Activated naive CD8-positive, alpha-beta T cell treated with anti-CD3 and anti-CD28 coated beads, Interleukin-2, amount 10 ng/mL, durations not matched to agents 7 days and 5 days (primary cell): ENCODE results near the gene MCRIP1. TPM values are rescaled to one million over a fixed set of nuclear protein-coding genes. Genes with fewer than 3 reads are reported as not detected.

Source experiments
- ATAC-seq: fragments of 150-1000 bp; cut with Tn5 transposase; one replicate; pipeline ENCODE4 v1.10.0; 2021; ENCODE audit warnings: low read depth, moderate library complexity
- POLR2A ChIA-PET: fragments of 350-600 bp; sonication (Branson Sonifier 250); formaldehyde crosslinking; loops from one replicate; lab custom pipeline; 2021; ENCODE audit warnings: antibody characterized with exemption; lab: Charles Lee
- DNase-seq: peaks from one replicate; pipeline ENCODE4 v3.0.0; 2021
- H3K27ac Mint-ChIP-seq: one replicate; pipeline ENCODE4 v1.8.0; 2022; ENCODE audit warnings: mild to moderate bottlenecking, mixed read lengths
- H3K27me3 Mint-ChIP-seq: one replicate; pipeline ENCODE4 v1.8.0; 2022; ENCODE audit warnings: mild to moderate bottlenecking, moderate library complexity, mixed read lengths
- H3K36me3 Mint-ChIP-seq: one replicate; pipeline ENCODE4 v1.8.0; 2021; ENCODE audit warnings: mild to moderate bottlenecking, mixed read lengths
- H3K4me1 Mint-ChIP-seq: one replicate; pipeline ENCODE4 v1.8.0; 2021; ENCODE audit warnings: mixed read lengths
- H3K4me3 Mint-ChIP-seq: one replicate; pipeline ENCODE4 v1.8.0; 2022; ENCODE audit warnings: mild to moderate bottlenecking, moderate library complexity, mixed read lengths
- H3K9me3 Mint-ChIP-seq: one replicate; pipeline ENCODE4 v1.8.0; 2021; ENCODE audit warnings: mixed read lengths
- total RNA-seq, 2 experiments: library from RNA; stranded (reverse); gene quantifications; one replicate each; pipeline ENCODE4 v1.2.3, GENCODE V29; 2021

Gene MCRIP1
- total RNA-seq, 2 experiments from 2014 or later, result 56.5 to 58.3 TPM

- Mint-ChIP-seq H3K9me3 (no peaks in the 10 kb centered on the region), H3K27me3 (peaks cover 24% of the 10 kb centered on the region), H3K4me3 (no peak overlapping the region), H3K4me1 (no peaks in the 10 kb centered on the region), H3K36me3 (no peaks in the 10 kb centered on the region), H3K27ac (no peak overlapping the region)
- ATAC-seq, result no peak
- POLR2A ChIA-PET, result interaction anchor here (0.6 to 0.8 kb wide), 2 partner anchors 15 to 119 kb away, joined by 3 read pairs; partner anchors contain the start of gene MAFG
- no peak for DNase-seq
These were observed 25.3 kb downstream of the MCRIP1 start for GRCh38 chr17:81807839-81808238.

- H3K27ac Mint-ChIP-seq, result no peak overlapping the region
- H3K27me3 Mint-ChIP-seq, result peaks cover 30% of the 10 kb centered on the region
- ATAC-seq, result no peak
- H3K36me3 Mint-ChIP-seq, result no peaks in the 10 kb centered on the region
- H3K4me3 Mint-ChIP-seq, result no peak overlapping the region
- no peaks in the 10 kb centered on the region for H3K4me1 Mint-ChIP-seq
- POLR2A ChIA-PET, result interaction anchor here (0.6 to 0.8 kb wide), 2 partner anchors 15 to 48 kb away, joined by 3 read pairs; no protein-coding TSS in a partner anchor
- DNase-seq, result no peak
- H3K9me3 Mint-ChIP-seq, result no peaks in the 10 kb centered on the region
These were observed 25.8 kb downstream of the MCRIP1 start for GRCh38 chr17:81807210-81807719.

GRCh38 chr17:81806461-81807209 lies 26.5 kb downstream of the MCRIP1 start:
- Mint-ChIP-seq H3K9me3 (no peaks in the 10 kb centered on the region), H3K4me3 (no peak overlapping the region), H3K27ac (no peak overlapping the region), H3K36me3 (no peaks in the 10 kb centered on the region), H3K27me3 (peaks cover 35% of the 10 kb centered on the region), H3K4me1 (no peaks in the 10 kb centered on the region)
- DNase-seq, result no peak
- ATAC-seq, result no peak
- POLR2A ChIA-PET, result interaction anchor here (0.6 kb wide), 1 partner anchor 48 kb away, joined by 3 read pairs; no protein-coding TSS in a partner anchor

- H3K36me3 Mint-ChIP-seq, result no peaks in the 10 kb centered on the region
- no peak overlapping the region for H3K4me3 Mint-ChIP-seq
- no peak overlapping the region for H3K27ac Mint-ChIP-seq
- ATAC-seq, result no peak
- no peak for DNase-seq
- POLR2A ChIA-PET, result no interaction called here
- peaks cover 35% of the 10 kb centered on the region for H3K27me3 Mint-ChIP-seq
- H3K9me3 Mint-ChIP-seq, result no peaks in the 10 kb centered on the region
- no peaks in the 10 kb centered on the region for H3K4me1 Mint-ChIP-seq
These were observed 27.2 kb downstream of the MCRIP1 start for GRCh38 chr17:81805707-81806460.

- H3K36me3 Mint-ChIP-seq, result no peaks in the 10 kb centered on the region
- H3K4me1 Mint-ChIP-seq, result no peaks in the 10 kb centered on the region
- no peak for ATAC-seq
- H3K9me3 Mint-ChIP-seq, result no peaks in the 10 kb centered on the region
- H3K4me3 Mint-ChIP-seq, result no peak overlapping the region
- POLR2A ChIA-PET, result no interaction called here
- H3K27ac Mint-ChIP-seq, result no peak overlapping the region
- DNase-seq, result no peak
- H3K27me3 Mint-ChIP-seq, result peaks cover 42% of the 10 kb centered on the region
These were observed 28.3 kb downstream of the MCRIP1 start for GRCh38 chr17:81804559-81805399.

- POLR2A ChIA-PET, result no interaction called here
- ATAC-seq, result no peak
- Mint-ChIP-seq H3K4me3 (no peak within 1 kb of the TSS), H3K4me1 (no peaks in the 10 kb centered on the region), H3K27me3 (peaks cover 42% of the 10 kb centered on the region), H3K27ac (no peak within 1 kb of the TSS), H3K9me3 (no peaks in the 10 kb centered on the region), H3K36me3 (no peaks in the 10 kb centered on the region)
- no peak for DNase-seq
These were observed 29.1 kb downstream of the MCRIP1 start, which contains the start of gene GCGR for GRCh38 chr17:81803728-81804558. GCGR (plus strand) TSS chr17:81804150; CDS start chr17:81809019, 4,869 bp downstream.

GRCh38 chr17:81802856-81803643 lies 30.0 kb downstream of the MCRIP1 start:
- H3K27ac Mint-ChIP-seq, result no peak overlapping the region
- peaks cover 41% of the 10 kb centered on the region for H3K27me3 Mint-ChIP-seq
- no peak overlapping the region for H3K4me3 Mint-ChIP-seq
- POLR2A ChIA-PET, result no interaction called here
- no peaks in the 10 kb centered on the region for H3K4me1 Mint-ChIP-seq
- H3K36me3 Mint-ChIP-seq, result no peaks in the 10 kb centered on the region
- no peaks in the 10 kb centered on the region for H3K9me3 Mint-ChIP-seq
- DNase-seq (no peak), ATAC-seq (no peak)

GRCh38 chr17:81802048-81802758 lies 30.9 kb downstream of the MCRIP1 start:
- no peaks in the 10 kb centered on the region for H3K4me1 Mint-ChIP-seq
- no peak overlapping the region for H3K27ac Mint-ChIP-seq
- H3K9me3 Mint-ChIP-seq, result no peaks in the 10 kb centered on the region
- no peak overlapping the region for H3K4me3 Mint-ChIP-seq
- POLR2A ChIA-PET, result no interaction called here
- H3K27me3 Mint-ChIP-seq, result peaks cover 38% of the 10 kb centered on the region
- no peaks in the 10 kb centered on the region for H3K36me3 Mint-ChIP-seq
- no peak for ATAC-seq
- no peak for DNase-seq

GRCh38 chr17:81801327-81801726 lies 31.8 kb downstream of the MCRIP1 start:
- POLR2A ChIA-PET, result no interaction called here
- H3K4me3 Mint-ChIP-seq, result no peak overlapping the region
- H3K4me1 Mint-ChIP-seq, result no peaks in the 10 kb centered on the region
- no peaks in the 10 kb centered on the region for H3K9me3 Mint-ChIP-seq
- no peak for ATAC-seq
- DNase-seq, result no peak
- H3K27me3 Mint-ChIP-seq, result peaks cover 36% of the 10 kb centered on the region
- H3K36me3 Mint-ChIP-seq, result no peaks in the 10 kb centered on the region
- H3K27ac Mint-ChIP-seq, result no peak overlapping the region

GRCh38 chr17:81794509-81794908 lies 38.6 kb downstream of the MCRIP1 start:
- peaks cover 4% of the 10 kb centered on the region for H3K27me3 Mint-ChIP-seq
- H3K27ac Mint-ChIP-seq, result no peak overlapping the region
- ATAC-seq (no peak), DNase-seq (no peak)
- POLR2A ChIA-PET, result no interaction called here
- H3K4me3 Mint-ChIP-seq, result no peak overlapping the region
- no peaks in the 10 kb centered on the region for H3K4me1 Mint-ChIP-seq
- H3K36me3 Mint-ChIP-seq, result no peaks in the 10 kb centered on the region
- H3K9me3 Mint-ChIP-seq, result no peaks in the 10 kb centered on the region

GRCh38 chr17:81794074-81794476 lies 39.0 kb downstream of the MCRIP1 start:
- no peaks in the 10 kb centered on the region for H3K36me3 Mint-ChIP-seq
- H3K4me1 Mint-ChIP-seq, result no peaks in the 10 kb centered on the region
- POLR2A ChIA-PET, result no interaction called here
- DNase-seq, result no peak
- H3K9me3 Mint-ChIP-seq, result no peaks in the 10 kb centered on the region
- no peak overlapping the region for H3K4me3 Mint-ChIP-seq
- peaks cover under 1% of the 10 kb centered on the region for H3K27me3 Mint-ChIP-seq
- no peak overlapping the region for H3K27ac Mint-ChIP-seq
- ATAC-seq, result no peak
